ENCODE measurements around the gene GFRA4. TPM values are rescaled to one million over a fixed set of nuclear protein-coding genes. Genes with fewer than 3 reads are reported as not detected.

GFRA4 gene
- total RNA-seq, 1 experiment from 2014 or later: not detected

DNA sequence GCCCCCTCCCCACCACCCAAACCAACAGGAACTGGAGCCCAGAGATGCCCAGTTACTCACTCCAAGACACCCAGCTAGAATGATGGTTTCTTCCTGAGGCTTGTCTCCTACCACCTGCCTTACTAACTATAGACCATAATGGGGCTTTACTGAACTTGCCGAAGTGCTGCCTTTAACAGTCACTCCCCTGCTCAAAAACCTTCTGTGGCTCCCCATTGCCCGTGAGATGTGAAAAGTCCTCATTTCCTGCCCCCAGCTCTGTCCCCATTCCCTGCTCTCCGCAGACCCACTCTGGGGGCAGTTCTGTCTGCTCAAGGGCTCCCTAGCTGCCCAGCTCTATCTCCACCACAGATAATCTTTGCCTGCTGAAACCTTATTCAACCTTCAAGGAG, 44.3 kb upstream of the GFRA4 start (continued):
- TF ChIP-seq, protein P1, sequence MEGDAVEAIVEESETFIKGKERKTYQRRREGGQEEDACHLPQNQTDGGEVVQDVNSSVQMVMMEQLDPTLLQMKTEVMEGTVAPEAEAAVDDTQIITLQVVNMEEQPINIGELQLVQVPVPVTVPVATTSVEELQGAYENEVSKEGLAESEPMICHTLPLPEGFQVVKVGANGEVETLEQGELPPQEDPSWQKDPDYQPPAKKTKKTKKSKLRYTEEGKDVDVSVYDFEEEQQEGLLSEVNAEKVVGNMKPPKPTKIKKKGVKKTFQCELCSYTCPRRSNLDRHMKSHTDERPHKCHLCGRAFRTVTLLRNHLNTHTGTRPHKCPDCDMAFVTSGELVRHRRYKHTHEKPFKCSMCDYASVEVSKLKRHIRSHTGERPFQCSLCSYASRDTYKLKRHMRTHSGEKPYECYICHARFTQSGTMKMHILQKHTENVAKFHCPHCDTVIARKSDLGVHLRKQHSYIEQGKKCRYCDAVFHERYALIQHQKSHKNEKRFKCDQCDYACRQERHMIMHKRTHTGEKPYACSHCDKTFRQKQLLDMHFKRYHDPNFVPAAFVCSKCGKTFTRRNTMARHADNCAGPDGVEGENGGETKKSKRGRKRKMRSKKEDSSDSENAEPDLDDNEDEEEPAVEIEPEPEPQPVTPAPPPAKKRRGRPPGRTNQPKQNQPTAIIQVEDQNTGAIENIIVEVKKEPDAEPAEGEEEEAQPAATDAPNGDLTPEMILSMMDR (IDR thresholded peaks at IDR 0.05): no peak
- TF ChIP-seq OVOL2 (CRISPR knock-in tag; IDR thresholded peaks at IDR 0.05; ENCODE audit: borderline replicate concordance) (no peak), GTF2I (CRISPR knock-in tag; conservative IDR thresholded peaks at IDR 0.05) (no peak), NFYB (CRISPR knock-in tag; conservative IDR thresholded peaks at IDR 0.05; ENCODE audit: low read depth) (no peak), HMGA2 (CRISPR knock-in tag; IDR thresholded peaks at IDR 0.05) (no peak)
- TF ChIP-seq, protein P2, sequence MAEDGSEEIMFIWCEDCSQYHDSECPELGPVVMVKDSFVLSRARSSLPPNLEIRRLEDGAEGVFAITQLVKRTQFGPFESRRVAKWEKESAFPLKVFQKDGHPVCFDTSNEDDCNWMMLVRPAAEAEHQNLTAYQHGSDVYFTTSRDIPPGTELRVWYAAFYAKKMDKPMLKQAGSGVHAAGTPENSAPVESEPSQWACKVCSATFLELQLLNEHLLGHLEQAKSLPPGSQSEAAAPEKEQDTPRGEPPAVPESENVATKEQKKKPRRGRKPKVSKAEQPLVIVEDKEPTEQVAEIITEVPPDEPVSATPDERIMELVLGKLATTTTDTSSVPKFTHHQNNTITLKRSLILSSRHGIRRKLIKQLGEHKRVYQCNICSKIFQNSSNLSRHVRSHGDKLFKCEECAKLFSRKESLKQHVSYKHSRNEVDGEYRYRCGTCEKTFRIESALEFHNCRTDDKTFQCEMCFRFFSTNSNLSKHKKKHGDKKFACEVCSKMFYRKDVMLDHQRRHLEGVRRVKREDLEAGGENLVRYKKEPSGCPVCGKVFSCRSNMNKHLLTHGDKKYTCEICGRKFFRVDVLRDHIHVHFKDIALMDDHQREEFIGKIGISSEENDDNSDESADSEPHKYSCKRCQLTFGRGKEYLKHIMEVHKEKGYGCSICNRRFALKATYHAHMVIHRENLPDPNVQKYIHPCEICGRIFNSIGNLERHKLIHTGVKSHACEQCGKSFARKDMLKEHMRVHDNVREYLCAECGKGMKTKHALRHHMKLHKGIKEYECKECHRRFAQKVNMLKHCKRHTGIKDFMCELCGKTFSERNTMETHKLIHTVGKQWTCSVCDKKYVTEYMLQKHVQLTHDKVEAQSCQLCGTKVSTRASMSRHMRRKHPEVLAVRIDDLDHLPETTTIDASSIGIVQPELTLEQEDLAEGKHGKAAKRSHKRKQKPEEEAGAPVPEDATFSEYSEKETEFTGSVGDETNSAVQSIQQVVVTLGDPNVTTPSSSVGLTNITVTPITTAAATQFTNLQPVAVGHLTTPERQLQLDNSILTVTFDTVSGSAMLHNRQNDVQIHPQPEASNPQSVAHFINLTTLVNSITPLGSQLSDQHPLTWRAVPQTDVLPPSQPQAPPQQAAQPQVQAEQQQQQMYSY (CRISPR knock-in tag; IDR thresholded peaks at IDR 0.05): no peak
- TF ChIP-seq, protein P3, sequence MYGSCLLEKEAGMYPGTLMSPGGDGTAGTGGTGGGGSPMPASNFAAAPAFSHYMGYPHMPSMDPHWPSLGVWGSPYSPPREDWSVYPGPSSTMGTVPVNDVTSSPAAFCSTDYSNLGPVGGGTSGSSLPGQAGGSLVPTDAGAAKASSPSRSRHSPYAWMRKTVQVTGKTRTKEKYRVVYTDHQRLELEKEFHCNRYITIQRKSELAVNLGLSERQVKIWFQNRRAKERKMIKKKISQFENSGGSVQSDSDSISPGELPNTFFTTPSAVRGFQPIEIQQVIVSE (CRISPR knock-in tag; IDR thresholded peaks at IDR 0.05; ENCODE audit: borderline replicate concordance): no peak
- TF ChIP-seq, protein P4, sequence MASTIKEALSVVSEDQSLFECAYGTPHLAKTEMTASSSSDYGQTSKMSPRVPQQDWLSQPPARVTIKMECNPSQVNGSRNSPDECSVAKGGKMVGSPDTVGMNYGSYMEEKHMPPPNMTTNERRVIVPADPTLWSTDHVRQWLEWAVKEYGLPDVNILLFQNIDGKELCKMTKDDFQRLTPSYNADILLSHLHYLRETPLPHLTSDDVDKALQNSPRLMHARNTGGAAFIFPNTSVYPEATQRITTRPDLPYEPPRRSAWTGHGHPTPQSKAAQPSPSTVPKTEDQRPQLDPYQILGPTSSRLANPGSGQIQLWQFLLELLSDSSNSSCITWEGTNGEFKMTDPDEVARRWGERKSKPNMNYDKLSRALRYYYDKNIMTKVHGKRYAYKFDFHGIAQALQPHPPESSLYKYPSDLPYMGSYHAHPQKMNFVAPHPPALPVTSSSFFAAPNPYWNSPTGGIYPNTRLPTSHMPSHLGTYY (CRISPR knock-in tag; IDR thresholded peaks at IDR 0.05): no peak

DNA sequence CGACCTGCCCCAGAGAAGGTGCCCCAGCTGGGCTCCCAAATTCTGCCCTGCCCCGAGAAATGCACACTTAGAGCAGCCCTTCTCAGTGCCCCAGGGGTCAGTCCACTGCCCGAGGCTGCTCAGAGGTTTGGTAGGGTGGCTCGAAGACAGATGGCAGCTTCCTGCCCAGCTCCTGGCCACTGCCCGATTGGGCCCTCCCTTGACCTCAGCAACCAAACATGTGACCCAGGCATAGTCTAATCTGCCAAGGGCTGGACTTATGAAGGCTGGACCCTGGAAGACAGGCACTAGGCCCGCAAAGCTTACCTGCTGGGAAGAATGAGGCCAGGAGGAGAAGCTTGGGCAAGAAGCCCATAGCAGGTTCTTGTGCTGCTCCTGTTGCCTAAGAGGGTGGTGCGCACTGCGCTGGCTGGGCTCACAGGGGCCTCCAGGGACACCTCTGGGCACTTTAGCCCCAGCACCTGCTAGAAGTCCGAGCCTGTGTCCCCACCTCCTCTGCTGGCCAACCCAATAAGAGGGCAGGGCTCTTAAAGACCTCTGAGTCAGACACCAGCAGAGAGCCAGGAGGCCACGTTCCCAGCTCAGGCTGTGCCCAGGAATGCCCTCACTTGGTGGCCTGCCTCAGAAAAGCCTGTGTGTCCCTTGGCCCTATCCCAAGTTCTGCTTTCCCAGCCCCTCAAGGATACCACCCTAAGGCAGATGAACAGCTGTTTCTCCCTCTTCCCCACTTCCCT, 43.7 kb upstream of the GFRA4 start:
- Mint-ChIP-seq H3K4me1 (no peaks in the 10 kb centered on the region), H3K36me3 (no peaks in the 10 kb centered on the region), H3K9me3 (no peaks in the 10 kb centered on the region), H3K27ac (no peak overlapping the region), H3K27me3 (ENCODE audit: low read depth) (no peaks in the 10 kb centered on the region), H3K4me3 (no peak overlapping the region)
- DNase-seq (ENCODE audit: low spot score) (no peak), ATAC-seq (no peak)
- CTCF ChIA-PET: interaction anchor here (1.0 to 1.9 kb wide), 11 partner anchors 10 to 61 kb away, joined by 3 to 12 read pairs (median 4); partner anchors contain the start of gene ADISSP
- POLR2A ChIA-PET: interaction anchor here (0.5 kb wide), 1 partner anchor 319 kb away, joined by 3 read pairs; no protein-coding TSS in a partner anchor
- TF ChIP-seq ZNF219 (CRISPR knock-in tag; IDR thresholded peaks at IDR 0.05; ENCODE audit: borderline replicate concordance): no peak

DNA sequence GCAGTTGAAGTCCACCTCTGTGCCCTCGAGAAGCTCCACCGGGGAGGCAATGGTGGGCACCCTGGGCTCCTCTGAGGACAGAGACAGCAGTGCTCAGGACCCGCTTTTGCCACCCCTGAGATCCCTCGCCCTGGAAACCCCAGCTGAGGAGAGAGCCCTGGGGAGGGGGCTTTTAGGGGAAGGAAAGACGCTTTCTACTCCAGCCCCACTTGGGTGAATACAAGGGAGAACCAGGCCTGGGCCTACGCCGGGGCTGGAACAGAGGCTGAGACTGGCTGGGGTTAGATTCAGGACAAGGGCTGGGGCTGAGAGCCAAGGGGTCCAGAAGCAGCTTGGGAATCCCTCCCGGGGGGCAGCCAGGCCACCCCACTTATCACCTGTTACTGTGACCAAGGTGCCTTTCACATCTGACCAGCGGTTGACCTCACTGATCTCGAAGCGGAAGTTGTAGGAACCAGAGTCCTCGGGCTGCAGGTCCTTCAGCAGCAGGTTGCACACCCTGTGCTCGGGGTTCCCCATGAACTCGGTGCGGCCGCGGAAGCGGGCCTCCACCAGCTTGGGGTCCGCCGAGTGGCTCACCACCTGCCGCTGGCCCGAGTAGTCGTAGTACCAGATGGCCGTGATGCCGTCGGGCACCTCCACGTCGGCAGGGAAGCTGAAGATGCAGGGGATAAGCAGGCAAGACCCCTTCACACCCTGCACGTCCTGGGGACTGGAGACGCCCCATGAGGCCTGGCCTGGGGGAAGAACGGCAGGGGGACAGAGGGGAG, 43.0 kb upstream of the GFRA4 start:
- Mint-ChIP-seq H3K4me1 (no peaks in the 10 kb centered on the region), H3K9me3 (no peaks in the 10 kb centered on the region), H3K27ac (no peak overlapping the region), H3K27me3 (ENCODE audit: low read depth) (no peaks in the 10 kb centered on the region), H3K36me3 (no peaks in the 10 kb centered on the region), H3K4me3 (no peak overlapping the region)
- ChIA-PET CTCF (interaction anchor here (0.5 to 2.6 kb wide), 8 partner anchors 10 to 370 kb away, joined by 3 to 16 read pairs (median 5); no protein-coding TSS in a partner anchor), POLR2A (interaction anchor here (0.5 kb wide), 1 partner anchor 320 kb away, joined by 3 read pairs; no protein-coding TSS in a partner anchor)
- no peak for ATAC-seq
- DNase-seq (ENCODE audit: low spot score): no peak
- TF ChIP-seq JAZF1 (CRISPR knock-in tag; IDR thresholded peaks at IDR 0.05): no peak
- no peak for TF ChIP-seq NR1H2 (CRISPR knock-in tag; IDR thresholded peaks at IDR 0.05)
- TF ChIP-seq NFYB (CRISPR knock-in tag; conservative IDR thresholded peaks at IDR 0.05; ENCODE audit: low read depth): no peak

Measured in WTC11 (cell line).